ENCODE data around the gene OR5K4.

Gene OR5K4

DNA sequence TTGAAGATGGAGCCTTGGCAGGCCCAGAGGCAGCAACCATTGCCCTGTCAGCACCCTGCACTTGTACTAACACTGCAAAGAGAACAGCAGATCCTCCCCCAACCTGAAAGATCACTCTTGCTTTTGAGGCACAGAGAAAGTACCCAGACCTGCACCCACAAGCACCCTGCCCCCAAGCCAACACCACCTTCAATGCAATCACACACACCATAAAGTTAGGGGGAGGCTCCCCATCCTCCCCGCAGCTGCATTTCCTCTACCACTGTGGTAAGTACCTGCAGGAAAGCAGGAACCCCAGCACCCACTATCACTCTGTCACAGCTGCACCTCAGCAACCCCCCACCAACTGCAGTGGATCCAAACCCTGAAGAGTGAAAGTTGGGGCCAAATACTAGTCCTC lies 48.9 kb downstream of the OR5K4 start:
- no peak for FAIRE-seq
- no peak for TF ChIP-seq TAF1 (IDR thresholded peaks at IDR 0.05; ENCODE audit: low read depth, low read length)
- TF ChIP-seq POU2F2 (IDR thresholded peaks at IDR 0.05; ENCODE audit: low read depth, low read length) = no peak
- no peak for TF ChIP-seq PAX5 (IDR thresholded peaks at IDR 0.05; ENCODE audit: insufficient read depth, low read length, severe bottlenecking)
- no peak for TF ChIP-seq POLR2A (IDR thresholded peaks at IDR 0.05; ENCODE audit: low read depth, low read length)
- no peak for TF ChIP-seq POLR2AphosphoS5 (IDR thresholded peaks at IDR 0.05; ENCODE audit: low read depth, low read length)
- TF ChIP-seq SPI1 (IDR thresholded peaks at IDR 0.05; ENCODE audit: low read depth, low read length) = no peak
- DNase-seq (ENCODE audit: insufficient read length, low spot score) = no peak

DNA sequence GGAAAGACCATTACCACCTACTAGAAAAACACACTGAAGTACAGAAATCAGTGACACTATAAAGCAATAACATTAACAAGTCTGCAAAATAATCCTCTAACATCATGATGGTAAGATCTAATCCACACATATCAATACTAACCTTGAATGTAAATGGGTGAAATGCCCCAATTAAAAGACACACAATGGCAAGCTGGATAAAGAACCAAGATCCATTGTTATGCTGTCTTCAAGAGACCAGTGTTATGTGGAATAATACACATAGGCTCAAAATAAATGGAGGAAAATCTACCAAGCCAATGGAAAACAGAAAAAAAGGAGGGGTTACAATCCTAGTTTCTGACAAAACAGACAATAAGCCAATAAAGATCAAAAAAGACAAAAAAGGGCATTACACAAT lies 50.4 kb downstream of the OR5K4 start:
- TF ChIP-seq POLR2AphosphoS5 (IDR thresholded peaks at IDR 0.05; ENCODE audit: low read depth, low read length) (no peak), POLR2A (IDR thresholded peaks at IDR 0.05; ENCODE audit: low read depth, low read length) (no peak), TAF1 (IDR thresholded peaks at IDR 0.05; ENCODE audit: low read depth, low read length) (no peak), POU2F2 (IDR thresholded peaks at IDR 0.05; ENCODE audit: low read depth, low read length) (no peak), PAX5 (IDR thresholded peaks at IDR 0.05; ENCODE audit: insufficient read depth, low read length, severe bottlenecking) (no peak)
- DNase-seq (ENCODE audit: insufficient read length, low spot score) (no peak), FAIRE-seq (no peak)

Measured in GM12891 (cell line).